ENCODE data around the gene GPR152.

GPR152 gene, protein sequence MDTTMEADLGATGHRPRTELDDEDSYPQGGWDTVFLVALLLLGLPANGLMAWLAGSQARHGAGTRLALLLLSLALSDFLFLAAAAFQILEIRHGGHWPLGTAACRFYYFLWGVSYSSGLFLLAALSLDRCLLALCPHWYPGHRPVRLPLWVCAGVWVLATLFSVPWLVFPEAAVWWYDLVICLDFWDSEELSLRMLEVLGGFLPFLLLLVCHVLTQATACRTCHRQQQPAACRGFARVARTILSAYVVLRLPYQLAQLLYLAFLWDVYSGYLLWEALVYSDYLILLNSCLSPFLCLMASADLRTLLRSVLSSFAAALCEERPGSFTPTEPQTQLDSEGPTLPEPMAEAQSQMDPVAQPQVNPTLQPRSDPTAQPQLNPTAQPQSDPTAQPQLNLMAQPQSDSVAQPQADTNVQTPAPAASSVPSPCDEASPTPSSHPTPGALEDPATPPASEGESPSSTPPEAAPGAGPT

DNA sequence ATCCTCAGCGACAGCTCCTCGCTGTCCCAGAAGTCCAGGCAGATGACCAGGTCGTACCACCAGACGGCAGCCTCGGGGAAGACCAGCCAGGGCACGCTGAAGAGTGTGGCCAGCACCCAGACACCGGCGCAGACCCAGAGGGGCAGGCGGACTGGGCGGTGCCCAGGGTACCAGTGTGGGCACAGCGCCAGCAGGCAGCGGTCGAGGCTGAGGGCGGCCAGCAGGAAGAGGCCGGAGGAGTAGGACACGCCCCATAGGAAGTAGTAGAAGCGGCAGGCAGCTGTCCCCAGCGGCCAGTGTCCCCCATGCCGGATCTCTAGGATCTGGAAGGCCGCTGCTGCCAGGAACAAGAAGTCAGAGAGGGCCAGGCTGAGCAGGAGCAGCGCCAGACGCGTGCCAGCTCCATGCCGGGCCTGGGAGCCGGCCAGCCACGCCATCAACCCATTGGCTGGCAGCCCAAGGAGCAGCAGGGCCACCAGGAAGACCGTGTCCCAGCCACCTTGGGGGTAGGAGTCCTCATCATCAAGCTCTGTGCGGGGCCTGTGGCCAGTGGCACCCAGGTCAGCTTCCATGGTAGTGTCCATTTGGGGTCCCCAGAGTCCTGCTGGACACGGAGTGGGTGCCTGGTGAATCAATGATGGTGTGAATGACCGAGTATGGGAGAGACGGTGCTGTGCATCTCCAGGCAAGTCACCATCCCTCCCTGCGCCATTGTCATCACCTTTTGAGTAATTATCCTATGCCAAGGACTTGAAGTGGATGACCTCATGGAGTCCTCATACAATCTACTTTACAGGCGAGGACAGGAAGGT lies at the start of gene GPR152:
Gene GPR152 (minus strand): TSS at position 589 of the 812 bp plus-strand sequence. CDS start 5 bp downstream, at position 584.
- no peak for DNase-seq

- DNase-seq = no peak
Measured at GRCh38 chr11:67501854-67502253, 49.3 kb upstream of the GPR152 start.

GRCh38 chr11:67500831-67501715 lies 48.5 kb upstream of the GPR152 start:
- no peak for DNase-seq

- no peak for DNase-seq
Measured at GRCh38 chr11:67500484-67500821, 47.9 kb upstream of the GPR152 start.

- DNase-seq = no peak
Measured at GRCh38 chr11:67499808-67500483, 47.4 kb upstream of the GPR152 start.

GRCh38 chr11:67498544-67498972 lies 46.0 kb upstream of the GPR152 start:
- DNase-seq = no peak

DNA sequence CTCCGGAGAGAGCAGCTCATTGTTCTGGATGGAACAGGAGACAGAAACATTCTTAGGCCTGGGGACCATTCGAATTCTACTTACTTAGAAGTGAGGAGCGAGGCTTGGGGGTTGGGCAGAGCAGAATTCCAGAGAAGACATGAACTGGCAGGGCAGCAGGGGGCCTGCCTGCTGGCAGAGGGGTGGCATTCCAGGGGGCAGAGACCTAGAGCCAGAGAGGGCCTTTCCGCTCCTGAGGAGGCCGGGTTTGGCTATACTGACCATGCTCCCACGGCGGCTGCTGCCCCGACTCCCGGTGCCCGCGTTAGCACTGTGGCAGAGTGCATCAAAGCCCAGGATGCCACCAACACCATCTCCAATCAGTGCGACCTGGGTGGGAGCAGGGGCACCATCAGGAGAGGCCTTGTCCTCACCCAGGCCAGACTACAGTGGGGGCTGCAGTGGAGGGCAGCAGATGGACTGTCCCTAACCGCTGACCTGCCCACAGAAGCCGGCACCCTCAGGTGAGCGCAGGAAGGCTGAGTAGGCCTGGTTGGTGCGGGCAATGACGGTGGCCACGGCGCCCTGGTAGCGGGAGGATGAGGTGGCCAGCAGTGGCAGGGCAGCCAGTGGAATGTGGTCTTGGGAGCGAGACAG lies 45.2 kb upstream of the GPR152 start:
- DNase-seq = no peak

DNA sequence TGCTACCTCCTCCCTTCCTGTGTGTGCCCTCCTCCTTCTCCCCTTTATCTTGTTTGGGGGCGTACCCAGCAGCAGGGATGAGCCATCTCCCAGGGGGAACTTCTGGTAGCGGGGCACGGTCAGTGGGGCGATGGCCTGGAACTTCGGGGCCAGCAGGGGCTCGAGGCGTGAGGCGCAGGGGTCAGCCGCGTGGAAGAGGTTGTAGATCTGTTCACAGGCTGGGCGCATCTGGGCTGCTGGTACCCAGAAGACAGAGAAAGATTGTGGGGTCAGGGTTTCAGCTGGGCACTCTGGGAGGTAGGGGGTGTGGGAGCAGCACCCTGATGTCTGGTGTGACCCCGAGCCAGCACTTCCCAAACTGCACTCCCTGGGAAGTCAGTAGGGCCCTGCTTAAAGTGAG lies 43.6 kb upstream of the GPR152 start:
- no peak for DNase-seq

- DNase-seq = no peak
Measured at GRCh38 chr11:67495234-67496005, 42.9 kb upstream of the GPR152 start.

- DNase-seq = no peak
Measured at GRCh38 chr11:67494371-67495233, 42.1 kb upstream of the GPR152 start.

DNA sequence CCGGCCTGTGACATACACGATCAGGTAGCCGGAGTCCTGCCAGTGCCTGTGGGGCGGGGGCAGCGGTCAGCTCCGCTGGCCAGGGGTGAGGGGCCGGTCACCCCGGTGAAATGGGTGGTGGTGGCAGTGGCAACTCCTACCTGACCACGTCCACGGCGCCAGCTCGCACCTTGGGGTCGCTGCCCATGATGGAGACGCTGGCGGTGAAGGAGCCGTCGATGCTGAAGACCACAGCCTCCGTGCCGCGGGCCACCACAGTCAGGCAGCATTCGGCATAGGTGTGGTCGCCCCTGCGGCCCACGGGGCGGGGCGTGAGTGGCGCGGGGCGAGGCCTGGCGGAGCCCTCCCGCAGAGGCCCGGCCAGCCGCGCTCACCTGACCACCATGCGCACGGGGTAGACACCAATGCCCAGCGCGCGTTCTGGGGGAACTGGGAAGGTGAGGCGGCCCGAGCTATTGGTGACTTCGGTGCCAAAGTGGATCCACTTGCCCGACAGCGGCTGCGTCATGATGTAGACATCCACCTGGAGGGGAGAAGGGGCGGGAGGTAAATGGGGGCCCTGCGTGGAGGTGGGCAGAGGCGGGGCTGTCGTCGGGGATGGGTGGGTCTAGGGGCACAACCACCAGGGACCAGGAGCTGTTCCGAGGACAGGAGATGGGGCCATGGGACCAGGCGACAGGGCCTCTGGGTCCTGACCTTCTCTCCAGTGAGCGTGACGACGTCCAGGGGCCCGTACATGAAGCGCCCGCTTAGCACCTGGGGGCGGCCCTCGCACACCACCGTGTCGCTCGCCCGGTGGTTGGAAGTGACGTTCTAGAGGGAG lies 41.2 kb upstream of the GPR152 start:
- no peak for DNase-seq

- DNase-seq = peak; percentile 57
Measured at GRCh38 chr11:67492801-67493547, 40.4 kb upstream of the GPR152 start.

- DNase-seq = no peak
Measured at GRCh38 chr11:67492069-67492727, 39.7 kb upstream of the GPR152 start.

DNA sequence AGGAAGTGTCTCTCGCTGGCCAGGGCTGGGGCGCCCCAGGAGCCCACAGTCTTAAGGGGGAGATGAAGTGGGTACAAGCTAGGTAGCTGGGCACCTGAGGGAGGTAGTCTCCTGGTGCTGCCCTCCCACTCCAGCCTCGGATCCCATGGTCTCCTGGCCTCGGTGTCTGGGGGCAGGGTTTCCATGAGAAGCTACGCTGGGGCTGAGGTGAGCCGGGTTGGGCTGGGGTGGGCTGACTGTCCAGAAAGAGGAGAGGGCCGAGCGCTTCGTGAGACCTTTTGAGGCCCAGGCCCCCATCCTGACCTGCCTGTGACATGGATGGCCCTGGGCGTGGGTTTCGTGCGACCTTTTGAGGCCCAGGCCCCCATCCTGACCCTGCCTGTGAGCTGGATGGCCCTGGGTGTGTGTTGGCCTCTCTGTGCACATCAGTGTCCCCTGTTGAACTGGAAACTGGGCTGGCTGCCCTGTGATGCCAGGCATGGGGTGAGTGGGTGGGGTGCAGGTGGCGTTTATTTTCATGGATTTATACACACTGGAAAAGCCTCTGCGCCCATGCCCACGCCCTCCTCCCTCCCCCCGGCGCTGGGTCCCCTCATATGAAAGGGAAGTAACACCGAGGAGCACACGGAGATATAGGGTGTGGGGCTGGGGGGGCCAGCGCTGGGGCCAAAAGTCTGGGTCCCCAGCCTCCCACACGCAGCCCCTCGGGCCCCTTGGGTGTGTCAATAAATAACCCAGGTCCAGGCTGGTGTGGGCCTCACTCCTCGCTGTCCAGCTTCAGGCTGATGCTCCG lies 38.9 kb upstream of the GPR152 start:
- no peak for DNase-seq

DNA sequence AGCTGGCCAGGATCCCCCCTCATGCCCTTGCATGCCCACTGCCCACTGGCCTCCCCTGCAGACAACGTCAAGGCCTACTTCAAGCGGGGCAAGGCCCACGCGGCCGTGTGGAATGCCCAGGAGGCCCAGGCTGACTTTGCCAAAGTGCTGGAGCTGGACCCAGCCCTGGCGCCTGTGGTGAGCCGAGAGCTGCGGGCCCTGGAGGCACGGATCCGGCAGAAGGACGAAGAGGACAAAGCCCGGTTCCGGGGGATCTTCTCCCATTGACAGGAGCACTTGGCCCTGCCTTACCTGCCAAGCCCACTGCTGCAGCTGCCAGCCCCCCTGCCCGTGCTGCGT lies 38.2 kb upstream of the GPR152 start:
- DNase-seq = no peak

DNA sequence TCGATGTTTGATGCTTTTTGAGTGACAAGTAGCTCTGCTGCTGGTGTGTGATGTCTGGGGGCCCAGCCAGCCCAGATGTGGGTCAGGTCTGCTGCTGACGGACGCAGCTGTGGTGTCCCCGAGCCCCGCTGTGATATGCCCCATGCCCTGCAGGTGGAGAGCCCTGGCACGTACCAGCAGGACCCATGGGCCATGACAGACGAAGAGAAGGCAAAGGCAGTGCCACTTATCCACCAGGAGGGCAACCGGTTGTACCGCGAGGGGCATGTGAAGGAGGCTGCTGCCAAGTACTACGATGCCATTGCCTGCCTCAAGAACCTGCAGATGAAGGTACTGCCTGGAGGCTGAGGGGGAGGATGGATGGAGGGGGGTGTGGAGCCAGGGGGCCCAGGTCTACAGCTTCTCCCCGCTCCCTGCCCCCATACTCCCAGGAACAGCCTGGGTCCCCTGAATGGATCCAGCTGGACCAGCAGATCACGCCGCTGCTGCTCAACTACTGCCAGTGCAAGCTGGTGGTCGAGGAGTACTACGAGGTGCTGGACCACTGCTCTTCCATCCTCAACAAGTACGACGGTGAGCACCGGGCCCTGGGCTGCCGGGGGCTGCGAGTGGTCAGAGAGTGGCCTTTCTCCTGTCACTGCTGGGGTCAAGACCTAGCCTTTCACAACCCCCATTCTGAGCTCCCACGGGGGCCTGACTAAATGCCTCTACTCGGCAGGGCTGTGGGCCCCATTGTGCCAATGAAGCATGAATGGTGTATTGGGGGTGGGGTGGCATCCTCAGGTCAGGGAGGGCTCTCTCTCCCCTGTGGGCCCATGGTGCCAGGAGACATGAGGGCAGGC lies 37.6 kb upstream of the GPR152 start:
- DNase-seq = no peak

Data from stimulated activated CD4-positive, alpha-beta T cell treated with anti-CD3 and anti-CD28 coated beads, Interleukin-15, amount 100 ng/mL, for 24 hours (primary cell).